ENCODE measurements around the gene PPP4R3C.
"Not testable (repeated sequence)": the region's sequence is repeated elsewhere in the genome, so short reads cannot be mapped to it uniquely, and the experiment has no call there.

The PPP4R3C gene

DNA sequence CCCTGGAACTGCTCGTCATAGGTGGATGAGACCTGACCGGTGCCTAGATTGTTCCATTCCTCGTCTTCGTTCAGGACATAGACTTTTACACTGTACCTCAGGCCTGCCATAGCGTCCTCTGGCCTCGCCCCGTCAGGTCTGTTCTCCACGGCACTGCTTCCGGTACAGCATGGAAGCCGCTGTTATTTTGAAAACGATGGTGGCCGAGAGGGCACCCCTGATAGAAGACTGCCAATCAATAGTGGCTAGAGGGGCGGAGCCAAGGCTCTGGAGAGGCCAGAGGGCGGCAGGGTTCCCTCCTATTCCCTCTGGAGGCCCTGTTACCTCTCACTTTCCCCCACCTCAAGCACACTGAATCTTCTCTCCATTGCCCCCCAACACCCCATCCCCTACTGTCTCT lies at the start of gene PPP4R3C:
Gene PPP4R3C (minus strand): TSS at position 155 of the 400 bp plus-strand sequence. CDS start 45 bp downstream, at position 110.
- DNase-seq = no peak

DNA sequence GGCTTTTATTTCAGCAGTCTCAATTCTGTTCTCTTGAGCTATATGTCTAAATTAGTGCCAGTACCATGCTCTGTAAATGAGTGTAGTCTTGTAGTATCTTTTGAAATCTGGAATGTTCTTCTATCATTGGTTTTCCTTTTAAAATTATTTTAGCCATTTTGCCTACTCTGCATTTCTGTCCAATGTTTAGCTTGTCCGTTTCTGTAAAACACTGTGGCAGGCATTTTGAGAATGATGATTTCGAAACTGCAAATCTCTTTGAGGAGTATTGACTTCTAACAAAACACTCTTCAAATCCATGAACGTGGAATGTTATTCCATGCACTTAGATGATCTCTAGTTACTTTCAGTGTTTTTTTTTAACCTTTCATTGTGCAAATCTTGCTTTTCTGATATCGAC lies 28.3 kb upstream of the PPP4R3C start:
- no peak for DNase-seq

DNA sequence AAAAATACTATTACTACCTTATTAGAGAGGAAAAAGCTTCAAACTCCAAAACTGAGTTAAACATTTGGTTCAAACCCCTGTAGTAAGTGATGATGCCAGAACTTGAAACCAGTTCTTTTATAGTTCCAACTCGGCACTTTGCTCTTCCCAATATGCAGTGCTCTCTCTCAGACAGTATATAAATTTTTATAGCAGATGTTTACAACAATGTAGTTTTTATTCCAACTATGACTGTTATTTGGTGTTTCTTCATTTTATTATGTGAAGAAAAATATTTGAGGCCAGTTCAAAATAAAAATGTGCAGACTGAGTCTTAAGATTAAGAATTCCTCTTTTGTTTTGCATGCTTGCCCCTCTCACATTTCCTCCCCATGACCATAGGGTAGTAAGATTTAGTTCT lies 2.9 kb upstream of the PPP4R3C start:
- DNase-seq = no peak

- no peak for DNase-seq
These were observed 1.9 kb upstream of the PPP4R3C start for GRCh38 chrX:27465036-27465435.

- DNase-seq = not testable (repeated sequence)
These were observed 4.0 kb downstream of the PPP4R3C start for GRCh38 chrX:27459129-27459528.

DNA sequence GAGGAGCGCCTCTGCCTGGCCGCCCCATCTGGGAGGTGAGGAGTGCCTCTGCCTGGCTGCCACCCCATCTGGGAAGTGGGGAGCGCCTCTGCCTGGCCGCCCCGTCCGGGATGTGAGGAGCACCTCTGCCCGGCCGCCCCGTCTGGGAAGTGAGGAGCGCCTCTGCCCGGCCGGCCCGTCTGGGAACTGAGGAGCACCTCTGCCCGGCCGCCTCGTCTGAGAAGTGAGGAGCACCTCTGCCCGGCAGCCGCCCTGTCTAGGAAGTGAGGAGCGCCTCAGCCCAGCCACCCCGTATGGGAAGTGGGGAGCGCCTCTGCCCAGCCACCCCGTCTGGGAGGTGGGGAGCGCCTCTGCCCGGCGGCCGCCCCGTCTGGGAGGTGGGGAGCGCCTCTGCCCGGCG lies 4.6 kb downstream of the PPP4R3C start:
- DNase-seq = not testable (repeated sequence)

- no peak for DNase-seq
These were observed 11.8 kb downstream of the PPP4R3C start for GRCh38 chrX:27451324-27451723.

DNA sequence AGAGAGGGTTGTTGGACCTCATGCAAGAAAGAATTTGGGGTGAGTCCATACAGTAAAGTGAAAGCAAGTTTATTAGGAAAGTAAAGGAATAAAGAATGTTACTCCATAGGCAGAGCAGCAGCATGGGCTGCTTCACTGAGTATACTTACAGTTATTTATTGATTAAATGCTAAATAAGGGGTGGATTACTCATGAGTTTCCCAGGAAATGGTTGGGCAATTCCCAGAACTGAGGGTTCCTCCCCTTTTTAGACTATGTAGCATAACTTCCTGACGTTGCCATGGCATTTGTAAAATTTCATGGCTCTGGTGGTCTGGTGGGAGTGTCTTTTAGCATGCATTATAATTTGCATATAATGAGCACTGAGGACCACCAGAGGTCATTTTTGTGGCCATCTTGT lies 16.7 kb downstream of the PPP4R3C start:
- no peak for DNase-seq

GRCh38 chrX:27445438-27445837 lies 17.7 kb downstream of the PPP4R3C start:
- no peak for DNase-seq

DNA sequence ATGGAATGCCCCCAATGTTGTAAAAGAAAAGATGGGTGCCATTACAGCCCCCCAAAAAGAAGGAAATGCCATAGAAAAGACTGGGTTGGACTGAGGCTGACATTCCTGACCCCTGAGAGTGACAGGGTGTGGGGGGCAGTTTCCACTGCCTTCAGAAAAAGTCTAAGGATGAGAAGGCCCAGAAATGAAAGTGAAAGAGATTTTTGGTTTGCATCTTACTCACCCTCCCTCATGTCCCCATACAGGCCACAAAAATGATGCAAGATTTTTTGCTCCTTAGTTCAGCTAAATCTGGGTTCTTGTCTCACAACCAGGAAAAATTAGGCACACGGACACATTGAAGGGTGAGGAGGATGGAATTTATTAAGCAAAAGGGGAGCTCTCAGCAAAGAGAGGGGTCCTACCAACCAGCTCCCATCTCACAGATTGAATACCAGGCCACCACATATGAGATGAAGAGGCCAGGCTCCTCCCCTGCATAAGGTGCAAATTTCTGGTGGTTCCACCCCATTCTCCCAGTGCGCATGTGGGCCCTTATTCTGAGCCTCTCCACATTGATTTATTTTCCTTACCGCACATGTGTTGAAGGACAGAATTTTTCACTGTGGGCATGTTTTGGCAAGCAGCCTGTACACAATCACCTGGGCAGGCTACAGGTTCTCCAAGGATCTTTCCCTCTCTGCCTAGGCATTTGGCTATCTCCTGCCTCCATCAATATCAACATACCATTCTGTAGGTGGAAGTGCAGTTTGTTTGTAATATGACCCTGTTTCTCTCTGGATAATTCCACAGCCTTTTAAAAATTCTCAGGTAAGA lies 18.8 kb downstream of the PPP4R3C start:
- DNase-seq = no peak

DNA sequence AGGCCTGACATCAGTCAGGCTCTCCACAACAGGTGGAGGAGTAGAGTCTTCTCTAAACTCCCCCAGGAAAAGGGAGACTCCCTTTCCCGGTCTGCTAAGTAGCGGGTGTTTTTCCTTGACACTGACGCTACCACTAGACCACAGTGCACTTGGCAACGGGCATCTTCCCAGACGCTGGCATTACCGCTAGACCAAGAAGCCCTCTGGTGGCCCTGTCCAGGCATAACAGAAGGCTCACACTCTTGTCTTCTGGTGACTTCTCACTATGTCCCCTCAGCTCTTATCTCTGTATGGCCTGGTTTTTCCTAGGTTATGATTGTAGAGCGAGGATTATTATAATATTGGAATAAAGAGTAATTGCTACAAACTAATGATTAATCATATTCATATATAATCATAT lies 20.7 kb downstream of the PPP4R3C start:
- DNase-seq = not testable (repeated sequence)

DNA sequence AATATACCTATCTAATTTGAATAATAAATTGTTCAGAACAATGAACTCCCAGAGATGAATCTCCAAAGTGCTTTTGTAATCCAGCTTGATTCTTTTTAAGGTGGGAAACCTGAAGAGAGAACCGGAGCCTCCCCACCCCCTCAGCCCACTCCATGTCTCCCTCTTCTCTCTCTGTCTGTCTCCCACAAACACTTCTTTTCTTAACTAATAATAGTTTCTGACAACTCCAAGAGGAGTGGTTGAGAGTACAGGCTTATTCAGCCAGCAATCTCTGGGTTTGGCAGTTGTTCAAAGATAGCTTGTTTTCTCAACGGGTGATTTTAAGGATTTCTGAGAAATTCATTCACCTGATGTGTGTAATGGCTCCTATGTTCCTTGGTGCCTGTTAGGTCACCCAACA lies 23.4 kb downstream of the PPP4R3C start:
- no peak for DNase-seq

GRCh38 chrX:27438937-27439336 lies 24.2 kb downstream of the PPP4R3C start:
- no peak for DNase-seq

DNA sequence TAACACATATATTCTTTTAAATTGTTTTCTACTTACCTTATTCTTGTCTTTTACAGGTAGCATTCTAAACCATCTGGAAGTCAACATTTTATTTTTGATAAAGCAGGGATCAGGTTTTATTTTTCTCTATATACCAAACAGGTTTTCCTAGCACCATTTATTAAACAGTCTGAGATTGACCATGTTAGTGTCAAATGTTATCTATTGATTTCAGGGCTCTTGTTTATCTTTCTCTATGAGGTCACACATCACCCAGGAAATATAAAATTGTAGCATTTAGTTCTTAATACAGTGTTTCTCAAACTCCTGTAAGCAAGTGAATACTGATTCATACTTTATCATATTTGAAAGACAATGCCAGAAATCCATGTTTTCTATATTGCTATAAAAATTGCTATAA lies 28.1 kb downstream of the PPP4R3C start:
- no peak for DNase-seq
